CD14-positive monocyte (primary cell): ENCODE measurements around the gene GOLGA7B. TPM values are rescaled to one million over a fixed set of nuclear protein-coding genes. Genes with fewer than 3 reads are reported as not detected.

Source experiments
- DNase-seq, 3 donors: peaks; one replicate each; pipeline ENCODE4 v3.0.0-alpha.2; 2011 to 2022
- H2AFZ ChIP-seq: 2 replicates; pipeline ENCODE4 v1.6.0; 2012; ENCODE audit warnings: mild to moderate bottlenecking, low read depth, low read length, inconsistent platforms; ENCODE audit not compliant: insufficient read depth, poor library complexity, severe bottlenecking
- H3K27ac ChIP-seq, 2 donors: 1 replicate in 1 of 2; 2 replicates in 1 of 2; pipeline ENCODE4 v1.5.1; 2012 to 2013; ENCODE audit warnings: low read length in 2 of 2, control low read depth in 1 of 2, inconsistent platforms in 1 of 2, low read depth in 1 of 2, mild to moderate bottlenecking in 1 of 2
- H3K27me3 ChIP-seq, 2 donors: one replicate each; pipeline versions ENCODE4 v1.6.0 to v1.6.1; 2011 to 2013; ENCODE audit warnings: low read length in 2 of 2; ENCODE audit not compliant: control insufficient read depth in 2 of 2, insufficient read depth in 2 of 2
- H3K36me3 ChIP-seq, 2 donors: replicated peaks in 1 of 2; 1 replicate in 1 of 2; 2 replicates in 1 of 2; pipeline versions ENCODE4 v1.5.1 to v1.6.1; 2012 to 2013; ENCODE audit warnings: low read length in 2 of 2, control low read depth in 1 of 2, inconsistent platforms in 1 of 2, mild to moderate bottlenecking in 1 of 2; ENCODE audit not compliant: insufficient read depth in 2 of 2, control insufficient read depth in 1 of 2
- H3K4me1 ChIP-seq, 2 donors: 1 replicate in 1 of 2; 2 replicates in 1 of 2; pipeline versions ENCODE4 v1.5.1 to v1.6.1; 2012 to 2013; ENCODE audit warnings: low read length in 2 of 2, control low read depth in 1 of 2, inconsistent platforms in 1 of 2, mild to moderate bottlenecking in 1 of 2, moderate library complexity in 1 of 2; ENCODE audit not compliant: insufficient read depth in 2 of 2, control insufficient read depth in 1 of 2
- H3K4me2 ChIP-seq: replicated peaks from 2 replicates; pipeline ENCODE3; 2012; ENCODE audit warnings: low read length, moderate library complexity, mild to moderate bottlenecking; ENCODE audit not compliant: poor library complexity, severe bottlenecking; ENCODE audit errors: extremely low read depth
- H3K4me3 ChIP-seq, 3 experiments: fragments of 200-600 bp in 1 of 3; sonication (generic) in 1 of 3; replicated peaks in 1 of 3; 1 replicate in 2 of 3; 2 replicates in 1 of 3; pipeline ENCODE4 v1.5.1; 2011 to 2013; ENCODE audit warnings: low read length in 3 of 3, mild to moderate bottlenecking in 3 of 3, control low read depth in 2 of 3, low read depth in 2 of 3, inconsistent platforms in 1 of 3, moderate library complexity in 1 of 3
- H3K79me2 ChIP-seq: 2 replicates; pipeline ENCODE4 v1.6.0; 2012; ENCODE audit warnings: mild to moderate bottlenecking, control low read depth, inconsistent platforms, low read length, moderate library complexity; ENCODE audit not compliant: insufficient read depth
- H3K9ac ChIP-seq: 2 replicates; pipeline ENCODE4 v1.6.0; 2017; ENCODE audit warnings: low read length, mild to moderate bottlenecking; ENCODE audit not compliant: insufficient read depth, poor library complexity, severe bottlenecking
- H3K9me3 ChIP-seq, 2 donors: replicated peaks in 1 of 2; 1 replicate in 1 of 2; 2 replicates in 1 of 2; pipeline versions ENCODE4 v1.5.1 to v1.6.1; 2012 to 2013; ENCODE audit warnings: low read length in 2 of 2, control low read depth in 1 of 2; ENCODE audit not compliant: control insufficient read depth in 1 of 2, insufficient read depth in 1 of 2
- H4K20me1 ChIP-seq: 2 replicates; pipeline ENCODE4 v1.6.0; 2012; ENCODE audit warnings: mild to moderate bottlenecking, low read length, control low read depth, moderate library complexity; ENCODE audit not compliant: insufficient read depth
- H3K27ac Mint-ChIP-seq, 7 donors: one replicate each; pipeline ENCODE4 v1.8.0; 2020; ENCODE audit warnings: mild to moderate bottlenecking in 7 of 7, mixed read lengths in 7 of 7, moderate library complexity in 6 of 7, inconsistent platforms in 2 of 7
- H3K27me3 Mint-ChIP-seq, 3 donors: one replicate each; pipeline ENCODE4 v1.8.0; 2021 to 2022; ENCODE audit warnings: low read depth in 3 of 3, mild to moderate bottlenecking in 3 of 3, mixed read lengths in 3 of 3, moderate library complexity in 3 of 3, inconsistent platforms in 1 of 3
- H3K36me3 Mint-ChIP-seq, 2 donors: one replicate each; pipeline ENCODE4 v1.8.0; 2020; ENCODE audit warnings: mixed read lengths in 2 of 2, inconsistent platforms in 1 of 2, mild to moderate bottlenecking in 1 of 2
- H3K4me1 Mint-ChIP-seq: one replicate; pipeline ENCODE4 v1.8.0; 2020; ENCODE audit warnings: mild to moderate bottlenecking, mixed read lengths
- H3K4me3 Mint-ChIP-seq, 2 donors: one replicate each; pipeline ENCODE4 v1.8.0; 2020; ENCODE audit warnings: mild to moderate bottlenecking in 2 of 2, mixed read lengths in 2 of 2, moderate library complexity in 1 of 2
- H3K9me3 Mint-ChIP-seq, 7 donors: one replicate each; pipeline ENCODE4 v1.8.0; 2020 to 2022; ENCODE audit warnings: mixed read lengths in 7 of 7, mild to moderate bottlenecking in 6 of 7, moderate library complexity in 6 of 7, inconsistent platforms in 2 of 7
- CTCF ChIP-seq: fragments of 200-600 bp; IDR thresholded peaks from one replicate; pipeline ENCODE4 v1.8.0; 2022; ENCODE audit warnings: antibody characterized with exemption, mild to moderate bottlenecking
- WGBS: methylation state at CpG from one replicate; pipeline ENCODE4 v1.1.5; 2013; ENCODE audit warnings: missing lambda C conversion rate; ENCODE audit not compliant: insufficient coverage; 5-methylcytosine and 5-hydroxymethylcytosine counted together
- intact Hi-C, 2 donors: fragments of 100-400 bp; cut with micrococcal nuclease; formaldehyde crosslinking; loops; one replicate each; pipeline versions ENCODE4 v1.15.0 to v1.15.1; 2023
- polyA plus RNA-seq, 3 donors: library from polyadenylated mRNA; depleted of rRNA in 1 of 3; unstranded in 2 of 3; stranded (reverse) in 1 of 3; fragments of 300-500 nt in 2 of 3; fragments of >200 nt in 1 of 3; fragmentation: Illumina TruSeq in 2 of 3; gene quantifications; 1 replicate in 2 of 3; 2 replicates in 1 of 3; pipeline ENCODE4 v1.2.3, GENCODE V29; 2012 to 2021

The GOLGA7B gene
- polyA plus RNA-seq, 3 donors: 0.03 TPM; not detected in 2

DNA sequence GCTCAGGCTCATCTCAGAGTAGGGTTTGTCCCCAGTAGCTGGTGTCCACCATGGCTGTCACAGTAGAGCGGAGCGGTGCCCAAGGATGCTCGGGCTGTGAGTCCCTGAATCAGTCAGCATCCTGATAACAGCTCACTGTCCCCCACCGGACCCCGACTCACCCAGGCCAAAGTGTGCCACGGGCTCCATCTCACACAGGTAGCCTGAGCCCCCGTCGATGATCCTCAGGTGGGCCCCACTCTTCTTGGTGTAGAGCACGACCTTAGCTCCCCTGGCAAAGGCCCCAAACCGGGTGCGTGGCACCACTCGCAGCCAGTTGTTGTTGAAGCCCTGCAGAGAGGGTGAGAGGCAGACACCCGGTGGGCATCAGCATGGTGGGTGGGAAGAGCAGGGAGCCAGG, 45.4 kb downstream of the GOLGA7B start:
- no peaks in the 10 kb centered on the region for H3K36me3 ChIP-seq
- intact Hi-C loops: no loop called here
- DNase-seq: no peak
- H2AFZ ChIP-seq: no peak overlapping the region
- peaks cover 0 to 2% of the 10 kb centered on the region in 2 donors for H3K27me3 ChIP-seq
- H3K4me1 Mint-ChIP-seq: no peaks in the 10 kb centered on the region
- H3K9me3 Mint-ChIP-seq: no peaks in the 10 kb centered on the region
- no peak overlapping the region for H3K27ac ChIP-seq
- no peaks in the 10 kb centered on the region for H4K20me1 ChIP-seq
- H3K9me3 ChIP-seq: no peaks in the 10 kb centered on the region
- no peak overlapping the region for H3K9ac ChIP-seq
- H3K4me3 Mint-ChIP-seq: no peak overlapping the region
- H3K27me3 Mint-ChIP-seq: peaks cover 2 to 12% (median 7%) of the 10 kb centered on the region in 3 donors
- no peak overlapping the region for H3K4me3 ChIP-seq
- no peaks in the 10 kb centered on the region for H3K4me1 ChIP-seq
- H3K4me2 ChIP-seq: no peak overlapping the region
- no peak for TF ChIP-seq CTCF
- no peak overlapping the region for H3K27ac Mint-ChIP-seq
- no peaks in the 10 kb centered on the region for H3K36me3 Mint-ChIP-seq
- 93% methylated on average over 13 of the region's 13 CpGs for WGBS
- H3K79me2 ChIP-seq: no peaks in the 10 kb centered on the region

- no peak overlapping the region for H3K27ac Mint-ChIP-seq
- intact Hi-C loops: no loop called here
- no peak for TF ChIP-seq CTCF
- no peak for DNase-seq
- no peak overlapping the region for H3K4me2 ChIP-seq
- no peaks in the 10 kb centered on the region for H3K9me3 ChIP-seq
- H3K4me1 Mint-ChIP-seq: no peaks in the 10 kb centered on the region
- peaks cover 2 to 8% (median 5%) of the 10 kb centered on the region in 3 donors for H3K27me3 Mint-ChIP-seq
- H3K4me1 ChIP-seq: no peaks in the 10 kb centered on the region
- H3K36me3 ChIP-seq: no peaks in the 10 kb centered on the region
- no peak overlapping the region for H3K4me3 ChIP-seq
- WGBS: 91% methylated on average over 6 of the region's 9 CpGs
- no peaks in the 10 kb centered on the region for H3K36me3 Mint-ChIP-seq
- H3K9me3 Mint-ChIP-seq: no peaks in the 10 kb centered on the region
- peaks cover 0 to 2% of the 10 kb centered on the region in 2 donors for H3K27me3 ChIP-seq
- no peaks in the 10 kb centered on the region for H4K20me1 ChIP-seq
- no peaks in the 10 kb centered on the region for H3K79me2 ChIP-seq
- no peak overlapping the region for H3K4me3 Mint-ChIP-seq
- no peak overlapping the region for H3K27ac ChIP-seq
- no peak overlapping the region for H3K9ac ChIP-seq
- H2AFZ ChIP-seq: no peak overlapping the region
Measured at GRCh38 chr10:97895915-97896314, 46.3 kb downstream of the GOLGA7B start.
